Suprapubic skin (tissue), 4 donors: Measurements from ENCODE around the gene SPDYE2B.
"Not testable (repeated sequence)": the region's sequence is repeated elsewhere in the genome, so short reads cannot be mapped to it uniquely, and the experiment has no call there.

Experiments used
- EP300 ChIP-seq: sonication (generic); formaldehyde crosslinking; IDR thresholded peaks from one replicate; pipeline ENCODE4 v1.6.1; 2017; ENCODE audit warnings: antibody characterized with exemption
- POLR2A ChIP-seq, 2 donors: fragments of 450-650 bp; IDR thresholded peaks; one replicate each; pipeline ENCODE4 v1.6.1; 2017; ENCODE audit warnings: antibody characterized with exemption in 2 of 2, mild to moderate bottlenecking in 2 of 2, moderate library complexity in 2 of 2
- POLR2AphosphoS5 ChIP-seq, 3 donors: sonication (generic); formaldehyde crosslinking; IDR thresholded peaks; one replicate each; pipeline ENCODE4 v1.6.1; 2017; ENCODE audit warnings: antibody characterized with exemption in 3 of 3
- TF ChIP-seq, protein P1 (sequence below), 2 donors: fragments of 200-600 bp in 1 of 2; fragments of 450-650 bp in 1 of 2; sonication (generic) in 1 of 2; IDR thresholded peaks; one replicate each; pipeline ENCODE4 v1.5.1; 2016 to 2019; ENCODE audit warnings: antibody characterized with exemption in 2 of 2, mild to moderate bottlenecking in 1 of 2, moderate library complexity in 1 of 2

GRCh38 chr7:102611013-102611674, 39.0 kb upstream of the SPDYE2B start:
- TF ChIP-seq, protein P1, sequence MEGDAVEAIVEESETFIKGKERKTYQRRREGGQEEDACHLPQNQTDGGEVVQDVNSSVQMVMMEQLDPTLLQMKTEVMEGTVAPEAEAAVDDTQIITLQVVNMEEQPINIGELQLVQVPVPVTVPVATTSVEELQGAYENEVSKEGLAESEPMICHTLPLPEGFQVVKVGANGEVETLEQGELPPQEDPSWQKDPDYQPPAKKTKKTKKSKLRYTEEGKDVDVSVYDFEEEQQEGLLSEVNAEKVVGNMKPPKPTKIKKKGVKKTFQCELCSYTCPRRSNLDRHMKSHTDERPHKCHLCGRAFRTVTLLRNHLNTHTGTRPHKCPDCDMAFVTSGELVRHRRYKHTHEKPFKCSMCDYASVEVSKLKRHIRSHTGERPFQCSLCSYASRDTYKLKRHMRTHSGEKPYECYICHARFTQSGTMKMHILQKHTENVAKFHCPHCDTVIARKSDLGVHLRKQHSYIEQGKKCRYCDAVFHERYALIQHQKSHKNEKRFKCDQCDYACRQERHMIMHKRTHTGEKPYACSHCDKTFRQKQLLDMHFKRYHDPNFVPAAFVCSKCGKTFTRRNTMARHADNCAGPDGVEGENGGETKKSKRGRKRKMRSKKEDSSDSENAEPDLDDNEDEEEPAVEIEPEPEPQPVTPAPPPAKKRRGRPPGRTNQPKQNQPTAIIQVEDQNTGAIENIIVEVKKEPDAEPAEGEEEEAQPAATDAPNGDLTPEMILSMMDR (IDR thresholded peaks at IDR 0.05) = not testable (repeated sequence)
- not testable (repeated sequence) for TF ChIP-seq POLR2A (IDR thresholded peaks at IDR 0.05); POLR2AphosphoS5 (IDR thresholded peaks at IDR 0.05); EP300
